Measurements from ENCODE around the gene METTL2B.

DNA sequence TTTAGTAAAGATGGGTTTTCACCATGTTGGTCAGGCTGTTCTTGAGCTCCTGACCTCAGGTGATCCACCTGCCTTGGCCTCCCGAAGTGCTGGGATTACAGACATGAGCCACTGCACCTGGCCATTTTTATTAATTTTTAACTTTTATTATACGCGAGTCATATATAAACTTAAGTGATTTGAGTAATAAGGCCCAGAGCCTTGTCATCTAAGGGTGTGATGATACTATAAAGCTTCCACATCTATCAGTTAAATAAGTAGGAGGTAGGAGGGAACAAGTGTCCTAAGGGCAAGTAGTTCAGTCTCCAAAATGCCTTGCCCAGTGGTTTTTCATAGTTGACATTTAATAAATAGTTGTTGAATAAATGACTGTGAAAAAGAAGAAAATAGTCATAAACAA, 34.2 kb upstream of the METTL2B start:
- TF ChIP-seq, protein P1, sequence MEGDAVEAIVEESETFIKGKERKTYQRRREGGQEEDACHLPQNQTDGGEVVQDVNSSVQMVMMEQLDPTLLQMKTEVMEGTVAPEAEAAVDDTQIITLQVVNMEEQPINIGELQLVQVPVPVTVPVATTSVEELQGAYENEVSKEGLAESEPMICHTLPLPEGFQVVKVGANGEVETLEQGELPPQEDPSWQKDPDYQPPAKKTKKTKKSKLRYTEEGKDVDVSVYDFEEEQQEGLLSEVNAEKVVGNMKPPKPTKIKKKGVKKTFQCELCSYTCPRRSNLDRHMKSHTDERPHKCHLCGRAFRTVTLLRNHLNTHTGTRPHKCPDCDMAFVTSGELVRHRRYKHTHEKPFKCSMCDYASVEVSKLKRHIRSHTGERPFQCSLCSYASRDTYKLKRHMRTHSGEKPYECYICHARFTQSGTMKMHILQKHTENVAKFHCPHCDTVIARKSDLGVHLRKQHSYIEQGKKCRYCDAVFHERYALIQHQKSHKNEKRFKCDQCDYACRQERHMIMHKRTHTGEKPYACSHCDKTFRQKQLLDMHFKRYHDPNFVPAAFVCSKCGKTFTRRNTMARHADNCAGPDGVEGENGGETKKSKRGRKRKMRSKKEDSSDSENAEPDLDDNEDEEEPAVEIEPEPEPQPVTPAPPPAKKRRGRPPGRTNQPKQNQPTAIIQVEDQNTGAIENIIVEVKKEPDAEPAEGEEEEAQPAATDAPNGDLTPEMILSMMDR (IDR thresholded peaks at IDR 0.05; ENCODE audit: insufficient read depth, low read length, poor library complexity, severe bottlenecking): no peak
- TF ChIP-seq EZH2phosphoT487 (conservative IDR thresholded peaks at IDR 0.05; ENCODE audit: low read length): no peak
